ENCODE results near the gene IDH3B.

IDH3B gene

DNA sequence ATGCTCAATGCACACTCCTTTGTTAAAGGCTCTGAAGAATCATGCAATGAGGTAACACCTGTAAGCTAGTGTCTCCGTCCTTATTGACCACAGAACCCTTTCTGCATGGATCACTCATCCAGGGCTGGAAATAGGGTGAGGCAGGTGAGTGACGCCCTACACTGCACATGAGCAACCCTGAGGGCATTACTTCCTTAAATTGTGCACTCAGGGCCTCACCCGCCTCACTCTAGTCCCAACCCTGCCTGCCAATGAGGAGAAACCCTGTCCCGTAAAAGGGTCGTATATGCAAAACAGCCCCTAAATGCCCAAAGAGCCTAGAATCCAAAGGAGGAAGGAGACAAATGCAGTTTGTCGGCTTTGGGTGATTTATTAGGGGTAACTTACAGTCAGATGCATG, 45.2 kb downstream of the IDH3B start:
- no peak for DNase-seq (ENCODE audit: low read depth in 2 of 2)

DNA sequence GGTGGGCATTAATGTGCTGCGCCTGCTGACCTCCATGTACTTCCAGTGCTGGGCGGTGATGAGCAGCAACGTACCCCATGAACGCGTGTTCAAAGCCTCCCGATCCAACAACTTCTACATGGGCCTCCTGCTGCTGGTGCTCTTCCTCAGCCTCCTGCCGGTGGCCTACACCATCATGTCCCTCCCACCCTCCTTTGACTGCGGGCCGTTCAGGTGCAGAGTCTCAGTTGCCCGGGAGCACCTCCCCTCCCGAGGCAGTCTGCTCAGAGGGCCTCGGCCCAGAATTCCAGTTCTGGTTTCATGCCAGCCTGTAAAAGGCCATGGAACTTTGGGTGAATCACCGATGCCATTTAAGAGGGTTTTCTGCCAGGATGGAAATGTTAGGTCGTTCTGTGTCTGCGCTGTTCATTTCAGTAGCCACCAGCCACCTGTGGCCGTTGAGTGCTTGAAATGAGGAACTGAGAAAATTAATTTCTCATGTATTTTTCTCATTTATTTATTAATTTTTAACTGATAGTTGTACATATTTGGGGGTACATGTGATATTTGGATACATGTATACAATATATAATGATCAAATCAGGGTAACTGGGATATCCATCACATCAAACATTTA, 46.8 kb downstream of the IDH3B start:
- no peak for DNase-seq (ENCODE audit: low read depth in 2 of 2)

- no peak for DNase-seq (ENCODE audit: low read depth in 2 of 2)
Observed at GRCh38 chr20:2616634-2617033, 47.4 kb downstream of the IDH3B start.

DNA sequence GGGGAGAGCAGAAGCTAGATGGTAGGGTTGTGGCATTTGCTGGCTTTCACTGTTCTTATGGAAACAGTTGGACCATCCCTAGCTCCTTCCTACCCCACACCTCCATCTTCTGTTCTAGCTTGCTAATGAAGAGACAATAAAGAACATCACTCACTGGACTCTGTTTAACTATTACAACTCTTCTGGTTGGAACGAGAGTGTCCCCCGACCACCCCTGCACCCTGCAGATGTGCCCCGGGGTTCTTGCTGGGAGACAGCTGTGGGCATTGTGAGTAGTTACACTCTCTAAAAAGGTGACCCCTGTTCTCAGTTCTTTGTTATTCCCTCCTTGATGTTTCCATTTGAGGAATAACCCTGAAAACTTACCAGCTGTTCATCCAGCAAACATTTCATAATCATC, 51.9 kb downstream of the IDH3B start:
- DNase-seq (ENCODE audit: low read depth in 2 of 2) = no peak

- no peak for DNase-seq (ENCODE audit: low read depth in 2 of 2)
Observed at GRCh38 chr20:2610941-2611720, 52.9 kb downstream of the IDH3B start.

- DNase-seq (ENCODE audit: low read depth in 2 of 2) = no peak
Observed at GRCh38 chr20:2610326-2610725, 53.7 kb downstream of the IDH3B start.

All from stimulated activated CD8-positive, alpha-beta memory T cell treated with anti-CD3 and anti-CD28 coated beads, Interleukin-7, amount 100 ng/mL, for 4 hours (primary cell).